Measurements from ENCODE around the gene CXCL14. TPM values are rescaled to one million over a fixed set of nuclear protein-coding genes. Genes with fewer than 3 reads are reported as not detected.
A peak's percentile ranks its signal among the peaks of the same experiment; 100 is the strongest.

The CXCL14 gene
- total RNA-seq, 2 donors from 2014 or later: not detected

DNA sequence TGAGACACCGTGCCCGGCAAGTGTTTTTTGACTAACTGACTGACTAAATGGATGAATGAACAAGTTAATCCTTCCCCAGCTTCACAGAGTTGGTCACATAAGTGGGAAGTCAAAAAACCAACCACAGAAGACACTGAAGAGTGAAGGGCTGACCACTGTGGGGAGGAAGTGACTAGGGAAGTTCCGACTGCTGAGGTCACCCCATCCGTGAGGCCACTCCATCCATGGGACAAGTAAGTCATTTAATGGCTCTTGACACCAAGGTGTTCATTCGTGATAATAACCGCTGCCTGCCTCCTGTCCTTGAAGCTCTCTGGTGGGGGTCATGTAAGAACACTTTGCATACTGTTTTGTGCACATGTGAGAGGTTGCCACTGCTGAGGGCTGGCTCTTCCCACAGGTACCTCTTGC, 22.2 kb upstream of the CXCL14 start:
- no peak for ATAC-seq

DNA sequence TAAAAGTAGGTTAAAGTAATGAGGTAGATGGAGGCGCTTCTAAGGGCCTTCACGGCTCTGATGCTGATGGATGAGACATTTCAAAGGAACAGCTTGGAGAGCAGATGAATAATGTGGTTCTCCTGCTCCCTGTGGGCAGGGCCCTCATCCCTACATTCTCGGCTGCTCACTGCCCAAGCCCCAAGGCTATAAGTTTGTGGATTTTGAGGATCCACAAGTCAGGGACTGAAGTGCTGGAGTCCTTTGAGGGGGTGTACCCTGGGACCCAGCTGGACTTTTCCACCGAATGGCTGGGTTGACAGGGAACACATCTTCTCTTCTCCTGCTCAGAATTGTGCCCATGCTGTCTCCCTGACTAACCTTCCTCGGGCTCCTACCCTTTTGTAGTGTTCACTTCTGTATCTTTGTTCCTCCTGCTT, 21.4 kb upstream of the CXCL14 start:
- no peaks in the 10 kb centered on the region for H3K9me3 Mint-ChIP-seq
- DNase-seq (ENCODE audit: low spot score in 2 of 2) (no peak), ATAC-seq (no peak)
- H3K27ac Mint-ChIP-seq: no peak overlapping the region
- no peaks in the 10 kb centered on the region for H3K36me3 Mint-ChIP-seq

More for the DNA sequence above, 22.2 kb upstream of the CXCL14 start:
- no peaks in the 10 kb centered on the region for H3K9me3 Mint-ChIP-seq
- H3K27ac Mint-ChIP-seq: peak overlapping the region in 1 of 2 donors; percentile 75
- H3K36me3 Mint-ChIP-seq: no peaks in the 10 kb centered on the region
- DNase-seq (ENCODE audit: low spot score in 2 of 2): no peak

DNA sequence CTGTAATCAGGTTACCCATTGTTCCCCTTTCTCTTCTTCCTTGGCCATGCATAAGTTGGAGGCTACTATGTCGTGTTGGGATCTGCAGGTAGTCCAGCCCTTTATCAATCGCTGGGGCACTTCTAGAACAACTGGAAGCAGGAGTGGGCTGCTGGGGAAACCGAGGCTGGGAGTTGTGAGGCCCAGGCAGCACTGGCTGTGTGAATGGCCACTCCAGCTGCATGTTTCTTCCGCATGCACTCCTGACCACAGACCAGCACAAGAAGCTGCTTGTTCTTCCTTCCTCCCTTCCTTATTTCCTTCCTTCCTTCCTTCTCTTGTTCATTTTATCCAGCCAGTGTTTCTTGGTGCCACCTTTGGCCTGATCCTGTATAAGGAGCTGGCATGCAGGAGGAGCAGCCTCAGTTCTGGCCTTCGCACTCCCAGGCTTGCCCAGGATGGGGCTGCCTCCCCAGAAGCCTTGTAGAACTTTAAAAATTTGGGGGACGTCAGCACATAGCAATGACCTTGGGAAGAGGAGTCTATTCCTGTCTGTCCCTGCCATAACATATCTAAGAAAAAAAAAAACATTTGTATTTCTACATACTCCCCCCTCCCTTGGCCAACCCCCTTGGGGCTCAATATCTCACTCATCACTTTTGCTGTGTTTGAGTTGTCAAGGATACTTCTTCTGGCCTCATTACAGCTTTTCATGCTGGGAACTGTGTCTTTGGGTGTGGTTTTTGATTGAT, 20.8 kb upstream of the CXCL14 start:
- no peak for ATAC-seq
- Mint-ChIP-seq H3K36me3 (no peaks in the 10 kb centered on the region), H3K27ac (no peak overlapping the region), H3K9me3 (no peaks in the 10 kb centered on the region)
- DNase-seq (ENCODE audit: low spot score in 2 of 2): no peak

DNA sequence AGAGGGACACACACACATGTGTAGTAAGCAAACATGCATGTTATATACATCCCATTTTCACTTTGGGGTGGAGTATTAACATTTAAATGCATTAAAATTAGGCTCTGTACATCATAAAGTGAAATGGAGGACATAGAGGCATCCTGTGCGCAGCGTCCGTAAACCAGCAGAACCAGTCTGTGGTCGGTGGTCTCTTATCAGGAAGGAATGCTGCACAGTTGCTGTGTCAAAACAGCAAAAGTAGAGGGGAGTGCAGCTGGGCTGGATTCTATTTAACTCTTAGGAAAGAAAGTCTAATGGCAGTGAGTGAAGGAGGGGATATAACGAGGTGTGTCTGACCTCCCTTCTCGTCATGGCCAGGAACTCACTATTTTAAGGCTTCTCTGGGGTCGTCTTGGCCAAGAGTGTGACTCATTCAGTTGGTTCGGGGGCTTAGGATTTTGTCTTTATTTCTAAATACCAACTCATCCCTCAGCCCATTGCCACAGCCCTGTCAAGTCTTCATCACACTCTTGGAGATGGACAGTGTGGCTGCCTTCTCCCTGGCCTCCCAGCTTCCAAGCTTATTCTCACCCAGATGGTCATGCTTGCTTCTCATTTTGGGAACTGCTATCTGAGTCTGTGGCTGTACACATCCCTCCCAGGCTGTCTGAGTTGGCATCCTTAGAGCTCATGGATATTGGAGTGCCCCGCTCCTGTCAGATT, 20.1 kb upstream of the CXCL14 start:
- DNase-seq (ENCODE audit: low spot score in 2 of 2): no peak
- ATAC-seq: no peak
- H3K9me3 Mint-ChIP-seq: no peaks in the 10 kb centered on the region

DNA sequence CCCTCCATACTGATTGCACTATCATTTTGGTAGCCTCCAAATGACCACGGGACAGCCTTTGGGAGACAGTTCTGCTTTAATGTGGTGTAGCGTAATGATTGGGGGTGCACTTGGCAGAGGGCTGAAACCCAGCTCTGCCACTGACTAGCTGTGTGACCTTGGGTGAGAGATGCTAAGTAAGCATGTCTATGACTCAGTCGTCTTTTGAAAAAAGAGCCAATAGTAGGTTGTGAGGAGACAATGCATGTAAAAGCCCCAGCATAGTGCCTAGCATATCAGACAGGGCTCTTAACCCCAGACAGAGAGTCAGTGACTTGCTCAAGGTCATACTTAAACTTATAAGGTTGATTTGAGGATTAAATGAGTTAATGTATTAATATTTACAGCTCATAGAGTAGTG, 18.0 kb upstream of the CXCL14 start:
- Mint-ChIP-seq H3K36me3 (no peaks in the 10 kb centered on the region), H3K9me3 (no peaks in the 10 kb centered on the region), H3K27ac (no peak overlapping the region)
- ATAC-seq: no peak
- DNase-seq (ENCODE audit: low spot score in 2 of 2): no peak

More for the DNA sequence above, 20.1 kb upstream of the CXCL14 start:
- Mint-ChIP-seq H3K36me3 (no peaks in the 10 kb centered on the region), H3K27ac (no peak overlapping the region)

DNA sequence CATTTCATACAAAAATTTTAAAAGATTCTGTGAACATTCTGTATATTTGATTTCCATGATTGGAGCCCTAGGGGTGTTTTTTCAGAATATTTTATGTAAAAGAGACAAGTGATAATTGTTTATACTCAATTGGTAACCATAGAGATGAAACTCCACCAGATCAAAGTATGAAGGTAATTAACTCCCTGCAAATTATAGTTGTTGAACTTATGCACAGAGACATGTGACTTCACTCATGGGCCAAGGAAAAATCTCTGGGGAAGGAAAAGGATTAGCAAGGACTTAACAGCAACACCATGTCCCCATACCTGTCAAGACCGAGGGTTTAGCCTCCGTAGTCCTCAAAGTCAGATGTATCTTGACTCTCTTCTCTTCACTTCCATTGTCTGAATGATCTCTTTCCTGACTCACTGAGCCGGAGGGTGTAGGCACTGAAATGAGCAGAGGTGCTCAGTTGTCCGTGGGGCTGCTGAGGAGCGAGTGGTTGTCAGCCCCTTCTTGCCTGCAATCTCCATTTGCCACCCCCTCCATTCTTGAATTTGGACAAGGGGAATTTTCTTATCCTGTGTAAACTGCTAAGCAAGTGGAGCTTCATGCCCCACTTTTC, 17.5 kb upstream of the CXCL14 start:
- H3K9me3 Mint-ChIP-seq: no peaks in the 10 kb centered on the region
- no peak overlapping the region for H3K27ac Mint-ChIP-seq
- ATAC-seq (no peak), DNase-seq (ENCODE audit: low spot score in 2 of 2) (no peak)
- no peaks in the 10 kb centered on the region for H3K36me3 Mint-ChIP-seq

DNA sequence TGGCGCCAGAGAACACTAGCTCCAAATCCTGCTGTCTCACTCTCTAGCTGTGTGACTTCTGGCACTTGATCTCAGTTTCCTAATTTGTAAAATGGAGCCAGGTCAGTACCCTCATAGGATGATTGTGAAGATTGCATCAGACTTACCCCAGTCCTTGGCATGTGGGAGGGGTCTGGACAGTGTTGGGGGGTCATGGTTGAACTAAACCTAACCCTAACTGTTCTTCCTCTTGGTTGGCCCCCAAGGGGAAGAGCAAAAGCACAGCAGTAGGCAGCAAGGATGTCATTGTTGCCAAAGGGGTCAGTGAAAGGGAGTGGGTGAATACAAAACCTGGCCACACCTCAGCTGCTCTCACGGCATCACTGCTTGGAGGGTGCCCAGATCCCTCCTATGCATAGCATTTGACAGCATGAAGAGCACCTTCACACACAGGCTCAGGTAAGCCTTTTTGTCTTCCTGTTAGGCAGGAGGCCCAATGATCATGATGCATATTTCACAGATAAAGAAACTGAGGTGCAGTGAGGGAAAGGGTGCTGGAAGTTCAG, 15.7 kb upstream of the CXCL14 start:
- DNase-seq (ENCODE audit: low spot score in 2 of 2) (no peak), ATAC-seq (no peak)
- Mint-ChIP-seq H3K27ac (no peak overlapping the region), H3K9me3 (no peaks in the 10 kb centered on the region), H3K36me3 (no peaks in the 10 kb centered on the region)

DNA sequence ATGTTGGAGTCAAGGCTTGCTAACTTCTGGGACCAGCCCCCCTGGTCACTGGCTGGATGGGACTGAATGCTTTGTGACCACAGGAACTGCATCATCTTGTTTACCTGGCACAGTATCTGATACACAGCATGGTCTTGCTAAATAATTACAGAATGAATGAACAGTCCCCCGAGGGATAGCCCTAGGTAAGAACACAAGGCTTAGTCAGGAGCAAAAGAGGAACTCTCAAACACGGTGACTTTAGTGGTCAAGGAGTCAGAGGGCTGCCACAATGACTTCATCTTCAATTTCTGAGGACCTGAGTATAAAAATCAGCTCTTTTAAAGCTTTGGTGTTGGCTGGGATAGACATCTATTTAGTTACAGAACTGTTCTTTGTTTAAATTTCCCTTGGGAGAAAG, 15.1 kb upstream of the CXCL14 start:
- ATAC-seq: no peak
- DNase-seq (ENCODE audit: low spot score in 2 of 2): no peak

DNA sequence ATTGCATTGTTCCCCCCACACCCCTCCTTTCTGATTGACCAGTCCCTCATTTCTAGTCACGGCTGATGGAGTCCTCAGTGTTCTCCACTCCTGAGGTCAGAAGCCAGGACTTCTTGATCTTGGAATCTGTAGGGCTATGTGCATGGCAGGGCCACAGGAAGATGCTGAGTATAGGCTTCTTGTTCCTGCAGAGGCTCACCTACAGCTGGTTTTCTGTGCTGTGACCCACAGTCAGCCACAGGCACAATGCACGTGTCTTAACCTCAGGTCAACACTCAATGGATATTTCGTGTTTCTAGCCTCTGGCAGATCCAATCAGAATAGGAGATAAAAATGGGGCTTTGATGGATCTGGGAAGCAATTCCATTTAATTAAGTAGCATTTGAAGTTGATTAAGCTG, 14.3 kb upstream of the CXCL14 start:
- no peak for DNase-seq (ENCODE audit: low spot score in 2 of 2)
- Mint-ChIP-seq H3K36me3 (no peaks in the 10 kb centered on the region), H3K27ac (no peak overlapping the region), H3K9me3 (no peaks in the 10 kb centered on the region)
- ATAC-seq: no peak

More for the DNA sequence above, 15.1 kb upstream of the CXCL14 start:
- Mint-ChIP-seq H3K27ac (no peak overlapping the region), H3K9me3 (no peaks in the 10 kb centered on the region), H3K36me3 (no peaks in the 10 kb centered on the region)

DNA sequence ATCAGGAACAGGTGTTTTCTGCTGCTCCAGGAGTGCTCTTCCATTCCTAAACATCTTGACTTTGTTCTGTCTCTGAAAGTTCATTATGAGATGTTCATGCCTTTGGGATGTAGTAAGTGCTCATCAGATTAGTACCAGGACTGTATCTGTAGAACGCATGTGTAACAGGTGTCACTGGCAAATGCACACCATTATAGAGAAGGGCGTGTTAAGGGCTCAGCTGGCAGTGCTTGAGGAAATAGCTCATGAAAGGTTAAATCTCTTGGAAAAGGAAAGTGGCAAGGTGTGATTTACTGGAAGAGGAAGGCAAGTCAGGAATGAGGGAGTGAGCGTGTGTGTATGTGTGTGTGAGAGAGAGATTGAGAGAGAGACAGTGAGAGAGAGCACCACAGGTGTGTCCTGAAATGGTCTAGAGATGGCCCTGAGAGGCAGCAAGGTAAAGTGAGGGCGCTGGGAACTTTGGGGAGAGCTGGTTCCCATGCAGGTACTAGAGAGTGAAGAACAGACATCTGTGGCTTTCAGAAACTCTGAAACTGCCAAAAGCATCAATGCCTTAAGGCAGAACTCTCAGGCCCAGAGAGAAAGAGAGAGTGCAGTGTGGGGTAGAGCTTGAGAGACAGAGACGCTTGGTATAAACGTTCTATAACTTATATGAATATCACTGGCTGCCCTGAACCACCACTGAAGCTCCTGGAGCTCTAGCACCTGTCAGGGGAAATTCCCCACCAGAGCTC, 13.7 kb upstream of the CXCL14 start:
- no peak overlapping the region for H3K27ac Mint-ChIP-seq
- DNase-seq (ENCODE audit: low spot score in 2 of 2) (no peak), ATAC-seq (no peak)
- H3K36me3 Mint-ChIP-seq: no peaks in the 10 kb centered on the region
- H3K9me3 Mint-ChIP-seq: no peaks in the 10 kb centered on the region

DNA sequence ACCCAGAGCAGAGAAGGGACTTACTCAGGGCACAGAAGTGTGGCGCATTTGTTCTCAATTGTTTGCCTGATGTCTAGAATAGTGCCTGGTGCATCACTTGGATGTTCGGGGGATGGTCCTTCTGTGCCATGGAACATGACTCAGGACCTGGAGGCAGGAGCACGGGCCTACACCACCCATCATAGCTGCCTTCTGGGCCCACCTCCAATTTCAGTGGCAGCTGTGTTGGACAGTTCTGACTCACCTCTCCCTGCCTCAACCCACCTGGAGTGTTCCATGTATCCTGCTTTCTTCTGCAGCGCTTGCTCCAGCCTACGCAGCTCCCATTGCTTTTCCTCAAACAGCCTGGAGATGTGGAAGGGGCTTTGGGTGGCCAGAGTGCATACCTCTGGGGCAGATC, 12.5 kb upstream of the CXCL14 start:
- no peaks in the 10 kb centered on the region for H3K9me3 Mint-ChIP-seq
- ATAC-seq: no peak
- no peaks in the 10 kb centered on the region for H3K36me3 Mint-ChIP-seq

DNA sequence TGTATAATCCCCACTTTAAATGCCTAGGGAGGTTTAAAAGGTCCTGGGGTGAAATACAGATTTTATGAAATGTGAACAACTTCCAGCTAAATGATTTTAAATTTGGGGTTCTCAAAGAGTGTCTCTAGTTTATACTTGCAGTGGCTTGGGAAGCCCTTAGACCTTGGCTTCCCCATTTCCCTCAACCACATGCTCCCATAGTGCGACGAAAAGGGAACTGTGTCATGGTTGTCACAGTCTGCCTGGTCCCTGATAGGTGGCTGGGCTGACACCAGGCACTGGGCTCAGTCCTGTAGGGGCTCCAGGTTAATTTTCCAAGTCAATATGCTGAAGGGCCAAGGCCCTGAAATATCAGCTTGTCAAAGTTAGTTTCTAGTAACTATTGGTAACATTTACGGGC, 10.4 kb upstream of the CXCL14 start:
- no peak overlapping the region for H3K27ac Mint-ChIP-seq
- no peaks in the 10 kb centered on the region for H3K36me3 Mint-ChIP-seq
- no peaks in the 10 kb centered on the region for H3K9me3 Mint-ChIP-seq
- DNase-seq (ENCODE audit: low spot score in 2 of 2): no peak
- ATAC-seq: no peak

More for the DNA sequence above, 12.5 kb upstream of the CXCL14 start:
- DNase-seq (ENCODE audit: low spot score in 2 of 2): no peak
- no peak overlapping the region for H3K27ac Mint-ChIP-seq

DNA sequence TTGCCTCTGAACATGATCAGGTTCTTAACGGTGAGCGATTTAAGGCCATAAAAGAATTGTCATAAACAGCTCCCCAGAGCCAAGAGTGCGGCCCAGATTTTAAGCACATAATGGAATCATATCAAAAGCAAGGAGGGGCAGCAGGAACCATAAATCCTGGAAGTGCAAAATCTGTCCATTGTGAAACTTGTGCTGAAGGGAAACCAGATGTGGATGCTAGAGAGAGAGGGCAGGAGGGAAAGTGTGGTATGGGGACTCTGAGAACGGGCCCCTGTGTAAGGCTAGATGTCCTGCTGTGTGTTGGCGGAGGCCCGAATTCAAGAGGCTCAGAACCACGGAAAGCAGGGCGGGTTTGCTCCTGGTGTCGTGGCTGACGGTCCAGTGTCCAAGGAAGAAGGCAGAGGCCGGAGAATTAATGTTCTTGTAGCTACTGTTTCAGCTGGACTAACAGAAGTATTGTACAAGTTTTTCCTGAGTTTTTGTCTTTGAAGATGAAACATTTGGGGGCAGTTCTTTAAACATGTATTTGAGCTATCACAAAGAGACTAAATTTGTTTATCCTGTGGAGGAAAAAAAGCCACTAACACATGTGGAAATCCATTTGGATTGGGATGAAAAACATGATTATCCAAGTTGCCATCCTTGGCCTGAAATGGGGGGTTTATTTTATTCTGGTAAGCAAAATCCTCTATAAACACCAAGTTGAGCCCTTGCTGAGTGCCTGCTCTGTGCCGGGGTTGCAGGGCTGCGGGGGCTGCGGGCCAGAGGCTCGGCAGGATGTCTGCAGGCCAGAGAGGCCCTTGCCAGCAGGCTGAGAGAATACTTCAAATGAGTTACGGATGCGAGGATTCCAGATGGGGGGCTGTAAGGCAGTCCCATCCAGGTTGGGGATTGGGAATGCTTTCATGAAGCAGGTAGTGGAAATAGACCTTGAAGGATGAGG, 9.2 kb upstream of the CXCL14 start:
- ATAC-seq (no peak), DNase-seq (ENCODE audit: low spot score in 2 of 2) (no peak)
- no peaks in the 10 kb centered on the region for H3K36me3 Mint-ChIP-seq
- H3K27ac Mint-ChIP-seq: no peak overlapping the region
- H3K9me3 Mint-ChIP-seq: no peaks in the 10 kb centered on the region

DNA sequence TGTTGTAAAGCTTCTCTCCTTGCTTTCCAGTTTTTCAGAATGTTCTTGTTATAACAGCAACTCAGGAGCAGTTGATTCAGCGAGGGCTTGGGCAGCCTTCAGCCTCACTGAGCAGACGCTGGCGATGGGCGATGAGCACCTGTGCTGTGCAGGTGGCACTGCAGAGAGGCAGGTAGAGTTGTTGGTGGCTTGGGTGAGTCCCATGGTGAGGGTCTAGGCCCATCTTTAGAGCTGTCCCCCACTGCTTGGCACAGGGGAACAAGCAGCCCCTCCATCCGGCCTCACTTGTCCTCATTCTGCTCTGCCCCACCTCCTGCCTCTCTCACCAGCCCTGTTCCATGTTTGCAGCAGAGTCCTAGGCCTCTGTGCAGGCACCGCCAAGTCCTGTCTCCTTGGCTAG, 6.1 kb upstream of the CXCL14 start:
- no peaks in the 10 kb centered on the region for H3K36me3 Mint-ChIP-seq
- no peak overlapping the region for H3K27ac Mint-ChIP-seq
- ATAC-seq (no peak), DNase-seq (ENCODE audit: low spot score in 2 of 2) (no peak)
- no peaks in the 10 kb centered on the region for H3K9me3 Mint-ChIP-seq

DNA sequence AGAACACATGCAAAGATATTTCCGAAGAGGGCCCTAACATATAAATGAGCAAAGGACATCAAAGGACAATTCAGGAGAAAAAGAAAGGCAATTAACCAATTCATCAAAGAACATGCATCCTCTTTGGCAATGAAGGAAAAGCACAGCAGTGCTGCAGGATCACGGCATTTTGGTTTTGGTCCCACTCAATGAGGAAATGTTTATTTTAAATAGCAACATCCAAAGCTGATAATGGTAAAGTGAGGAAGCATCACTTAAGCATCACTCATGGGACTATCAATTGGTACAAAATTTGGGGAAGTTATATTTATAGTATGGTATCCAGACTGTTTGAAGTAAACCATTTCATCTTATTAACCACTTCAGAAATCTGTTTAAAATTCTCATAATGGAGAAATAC, 5.5 kb upstream of the CXCL14 start:
- DNase-seq (ENCODE audit: low spot score in 2 of 2): no peak
- Mint-ChIP-seq H3K36me3 (no peaks in the 10 kb centered on the region), H3K27ac (no peak overlapping the region), H3K9me3 (no peaks in the 10 kb centered on the region)
- no peak for ATAC-seq
